K562 (cell line): Measurements from ENCODE around the gene ATAD3B. TPM values are rescaled to one million over a fixed set of nuclear protein-coding genes. Genes with fewer than 3 reads are reported as not detected.

Experiments used
- ARID1B ChIP-seq: fragments of 450-650 bp; IDR thresholded peaks from 2 replicates; pipeline ENCODE4 v1.6.1; 2016; ENCODE audit warnings: antibody characterized with exemption, mild to moderate bottlenecking, inconsistent platforms
- ATF7 ChIP-seq: fragments of 450-650 bp; IDR thresholded peaks from 2 replicates; pipeline ENCODE4 v1.7.1; 2014; ENCODE audit warnings: mild to moderate bottlenecking, moderate library complexity
- EGR1 ChIP-seq: fragments of 450-650 bp; conservative IDR thresholded peaks from 2 replicates; pipeline ENCODE4 v1.6.1; 2017; ENCODE audit warnings: mild to moderate bottlenecking
- ELF1 ChIP-seq: fragments of 200-800 bp; sonication (Bioruptor generic); IDR thresholded peaks from 2 replicates; pipeline ENCODE4 v1.6.1; 2016; ENCODE audit warnings: missing genetic modification characterization, missing compliant biosample characterization
- GABPB1 ChIP-seq: sonication (generic); formaldehyde crosslinking; IDR thresholded peaks from 2 replicates; pipeline ENCODE4 v1.8.0; 2022; ENCODE audit warnings: mild to moderate bottlenecking, missing genetic modification reagents
- GTF2F1 ChIP-seq: IDR thresholded peaks from 2 replicates; pipeline ENCODE4 v1.6.1; 2011; ENCODE audit warnings: low read depth, low read length, improper control_type of control experiment
- HIVEP1 ChIP-seq: fragments of 250-450 bp; sonication (Bioruptor Pico); IDR thresholded peaks from 2 replicates; pipeline ENCODE4 v1.4.0; 2020; ENCODE audit warnings: mild to moderate bottlenecking
- HSF4 ChIP-seq: fragments of 250-450 bp; sonication (Bioruptor Pico); IDR thresholded peaks from 2 replicates; pipeline ENCODE4 v2.1.2; 2022; ENCODE audit warnings: mild to moderate bottlenecking, moderate library complexity, borderline replicate concordance
- IFI16 ChIP-seq: fragments of 250-450 bp; sonication (Bioruptor Pico); IDR thresholded peaks from 2 replicates; pipeline ENCODE4 v2.1.2; 2022; ENCODE audit warnings: mild to moderate bottlenecking, inconsistent platforms
- KAT7 ChIP-seq: sonication (generic); formaldehyde crosslinking; IDR thresholded peaks from 2 replicates; pipeline ENCODE4 v1.8.0; 2022; ENCODE audit warnings: missing genetic modification reagents, mild to moderate bottlenecking, borderline replicate concordance
- KDM1A ChIP-seq, 2 experiments: fragments of 450-650 bp; IDR thresholded peaks; 2 replicates each; pipeline ENCODE4 v1.6.1; 2016; ENCODE audit warnings: mild to moderate bottlenecking in 2 of 2
- LARP7 ChIP-seq: fragments of 450-650 bp; IDR thresholded peaks from 2 replicates; pipeline ENCODE4 v1.6.1; 2016
- NFIC ChIP-seq: fragments of 450-650 bp; IDR thresholded peaks from 2 replicates; pipeline ENCODE4 v1.6.1; 2017; ENCODE audit warnings: mild to moderate bottlenecking, inconsistent platforms
- POLR2B ChIP-seq: fragments of 450-650 bp; IDR thresholded peaks from 2 replicates; pipeline ENCODE4 v1.6.1; 2018; ENCODE audit warnings: low read depth; ENCODE audit not compliant: partially characterized antibody
- RB1 ChIP-seq: fragments of 450-650 bp; IDR thresholded peaks from 2 replicates; pipeline ENCODE4 v1.6.1; 2017; ENCODE audit warnings: low read depth, mild to moderate bottlenecking
- SIN3B ChIP-seq: fragments of 450-650 bp; IDR thresholded peaks from 2 replicates; pipeline ENCODE4 v1.6.1; 2017; ENCODE audit warnings: low read depth, mild to moderate bottlenecking, moderate library complexity
- SMARCA4 ChIP-seq: fragments of 450-650 bp; IDR thresholded peaks from 2 replicates; pipeline ENCODE4 v1.6.1; 2016
- SUPT5H ChIP-seq: fragments of 450-650 bp; IDR thresholded peaks from 2 replicates; pipeline ENCODE4 v1.6.1; 2016
- TAF9B ChIP-seq: fragments of 450-650 bp; IDR thresholded peaks from 2 replicates; pipeline ENCODE4 v1.6.1; 2018; ENCODE audit warnings: mild to moderate bottlenecking; ENCODE audit not compliant: partially characterized antibody
- YY1 ChIP-seq, 3 experiments: IDR thresholded peaks; 2 replicates each; pipeline ENCODE4 v1.6.1; 2011; ENCODE audit warnings: low read length in 2 of 3, mild to moderate bottlenecking in 2 of 3, moderate library complexity in 2 of 3, borderline replicate concordance in 1 of 3, control low read depth in 1 of 3, low read depth in 1 of 3; ENCODE audit not compliant: insufficient read depth in 3 of 3, insufficient replicate concordance in 2 of 3, control insufficient read depth in 1 of 3, insufficient read length in 1 of 3; ENCODE audit errors: extremely low read depth in 1 of 3
- ZBTB7A ChIP-seq: IDR thresholded peaks from 2 replicates; pipeline ENCODE4 v1.6.1; 2011; ENCODE audit warnings: low read depth, mild to moderate bottlenecking, low read length, moderate library complexity, borderline replicate concordance; ENCODE audit not compliant: control insufficient read depth
- ZNF12 ChIP-seq: sonication (generic); formaldehyde crosslinking; IDR thresholded peaks from 2 replicates; pipeline ENCODE4 v1.4.0; 2020; ENCODE audit warnings: mild to moderate bottlenecking, missing genetic modification reagents
- ZNF184 ChIP-seq: sonication (generic); formaldehyde crosslinking; IDR thresholded peaks from 2 replicates; pipeline ENCODE4 v1.5.0; 2020; ENCODE audit warnings: missing genetic modification reagents
- ZNF224 ChIP-seq: sonication (generic); formaldehyde crosslinking; IDR thresholded peaks from 2 replicates; pipeline ENCODE4 v1.8.0; 2022; ENCODE audit warnings: mild to moderate bottlenecking, missing genetic modification reagents
- ZNF324 ChIP-seq: fragments of 250-450 bp; sonication (Bioruptor Pico); IDR thresholded peaks from 2 replicates; pipeline ENCODE4 v1.4.0; 2020; ENCODE audit warnings: mild to moderate bottlenecking
- ZNF354B ChIP-seq: fragments of 250-450 bp; sonication (Bioruptor Pico); IDR thresholded peaks from 2 replicates; pipeline ENCODE4 v1.4.0; 2020
- ZNF507 ChIP-seq: conservative IDR thresholded peaks from 2 replicates; pipeline ENCODE4 v1.6.1; 2017; ENCODE audit warnings: missing genetic modification characterization, missing compliant biosample characterization
- polyA plus RNA-seq, 8 experiments: library from polyadenylated mRNA; depleted of rRNA in 4 of 8; stranded (reverse) in 5 of 8; unstranded in 3 of 8; fragments of >200 nt; fragmentation: Nextera tagmentation in 2 of 8; fragmentation: Illumina TruSeq in 1 of 8; extraction: Ambion mirVana in 2 of 8; extraction: Trizol in 1 of 8; gene quantifications; 2 replicates each; pipeline versions ENCODE4 v1.2.1 to v1.2.3, GENCODE V29; 2011 to 2014; ENCODE audit warnings: inconsistent platforms in 1 of 8, missing spikeins in 1 of 8
- total RNA-seq, 7 experiments: library from RNA; depleted of rRNA in 6 of 7; stranded (reverse); fragments of >200 nt in 6 of 7; fragmentation: Illumina TruSeq in 2 of 7; extraction: Trizol in 2 of 7; gene quantifications; 2 replicates each; pipeline versions ENCODE4 v1.2.1 to v1.2.3, GENCODE V29; 2011 to 2021; ENCODE audit warnings: low replicate concordance in 1 of 7
- TF ChIP-seq, protein P1 (sequence below): fragments of 450-650 bp; conservative IDR thresholded peaks from 2 replicates; pipeline ENCODE4 v1.6.1; 2016; ENCODE audit warnings: missing genetic modification characterization, low read depth, mild to moderate bottlenecking, missing compliant biosample characterization, moderate library complexity
- TF ChIP-seq, protein P2 (sequence below): fragments of 200-800 bp; sonication (Bioruptor generic); IDR thresholded peaks from 2 replicates; pipeline ENCODE4 v1.6.1; 2017; ENCODE audit warnings: missing genetic modification characterization, missing compliant biosample characterization

ATAD3B gene
- total and polyA plus RNA-seq, 9 of the 15 experiments (the other 6 are each of a cell fraction or from before 2014, with no cell fraction given): 0.07 to 113 (median 27.7) TPM

DNA sequence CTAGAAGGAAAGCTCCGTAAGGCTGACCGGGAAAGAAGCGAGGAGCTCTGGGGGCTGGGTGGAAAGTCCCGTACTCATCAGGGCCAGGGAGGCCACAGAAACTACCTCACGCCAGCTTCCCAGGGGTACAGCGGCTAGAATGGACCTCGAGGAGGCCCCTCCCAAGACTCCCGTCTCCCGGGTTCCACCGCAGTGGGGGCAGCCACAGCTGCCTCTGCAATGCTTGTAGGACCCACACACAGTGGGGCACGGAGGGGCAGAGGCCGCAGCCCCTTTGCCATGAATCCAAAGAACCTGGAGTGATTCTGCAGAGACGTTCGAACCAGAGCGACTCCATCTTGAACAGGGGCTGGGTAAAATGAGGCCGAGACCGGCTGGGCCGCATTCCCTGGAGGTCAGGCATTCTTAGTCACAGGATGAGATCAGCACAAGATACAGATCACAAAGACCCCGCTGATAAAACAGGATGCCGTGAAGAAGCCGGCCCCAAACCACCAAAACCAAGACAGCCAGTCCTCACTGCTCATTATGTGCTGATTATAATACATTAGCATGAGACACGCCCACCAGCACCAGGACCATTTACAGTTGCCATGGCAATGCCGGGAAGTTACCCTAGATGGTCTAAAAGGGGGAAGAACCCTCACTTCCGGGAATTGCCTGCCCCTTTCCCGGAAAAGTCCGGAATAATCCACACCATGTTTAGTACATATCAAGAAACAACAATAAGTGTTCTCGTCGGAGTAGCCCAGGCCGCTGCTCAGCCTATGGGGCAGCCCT lies 48.9 kb upstream of the ATAD3B start (continued):
- TF ChIP-seq ZNF12 (CRISPR knock-in tag): no peak
- TF ChIP-seq KDM1A (IDR thresholded peaks at IDR 0.05): no peak
- TF ChIP-seq HSF4 (CRISPR knock-in tag): peak; percentile 44; the same call in 1 of the 2 replicates
- TF ChIP-seq ZNF224: no peak
- TF ChIP-seq ARID1B: no peak
- 0 out of 2 replicates have a peak, but pooled peaks have one; percentile 60 for TF ChIP-seq ZNF324 (CRISPR knock-in tag)
- TF ChIP-seq ZBTB7A: no peak
- no peak for TF ChIP-seq POLR2B
- no peak for TF ChIP-seq SMARCA4
- no peak for TF ChIP-seq LARP7
- TF ChIP-seq YY1 (IDR thresholded peaks at IDR 0.05; ENCODE audit: borderline replicate concordance in 1 of 3, control insufficient read depth in 1 of 3, extremely low read depth in 1 of 3, insufficient read depth in 3 of 3, insufficient read length in 1 of 3, insufficient replicate concordance in 2 of 3, low read depth in 1 of 3, low read length in 2 of 3): no peak
- no peak for TF ChIP-seq ZNF184 (CRISPR knock-in tag)
- TF ChIP-seq ELF1 (tag): peak; percentile 66
- TF ChIP-seq HIVEP1 (CRISPR knock-in tag): peak; percentile 87; the same call in 1 of the 2 replicates
- TF ChIP-seq GABPB1 (CRISPR knock-in tag): no peak
- no peak for TF ChIP-seq TAF9B
- TF ChIP-seq RB1: no peak
- 0 out of 2 replicates have a peak, but pooled peaks have one; percentile 76 for TF ChIP-seq ZNF354B (CRISPR knock-in tag)
- 0 out of 2 replicates have a peak, but pooled peaks have one; percentile 25 for TF ChIP-seq ZNF507
- no peak for TF ChIP-seq NFIC
- no peak for TF ChIP-seq KAT7 (CRISPR knock-in tag)
- no peak for TF ChIP-seq SUPT5H
- TF ChIP-seq ATF7: no peak
- no peak for TF ChIP-seq GTF2F1
- TF ChIP-seq, protein P1, sequence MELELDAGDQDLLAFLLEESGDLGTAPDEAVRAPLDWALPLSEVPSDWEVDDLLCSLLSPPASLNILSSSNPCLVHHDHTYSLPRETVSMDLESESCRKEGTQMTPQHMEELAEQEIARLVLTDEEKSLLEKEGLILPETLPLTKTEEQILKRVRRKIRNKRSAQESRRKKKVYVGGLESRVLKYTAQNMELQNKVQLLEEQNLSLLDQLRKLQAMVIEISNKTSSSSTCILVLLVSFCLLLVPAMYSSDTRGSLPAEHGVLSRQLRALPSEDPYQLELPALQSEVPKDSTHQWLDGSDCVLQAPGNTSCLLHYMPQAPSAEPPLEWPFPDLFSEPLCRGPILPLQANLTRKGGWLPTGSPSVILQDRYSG (tag): peak; percentile 94
- TF ChIP-seq IFI16 (CRISPR knock-in tag): no peak
- no peak for TF ChIP-seq EGR1
- TF ChIP-seq, protein P2, sequence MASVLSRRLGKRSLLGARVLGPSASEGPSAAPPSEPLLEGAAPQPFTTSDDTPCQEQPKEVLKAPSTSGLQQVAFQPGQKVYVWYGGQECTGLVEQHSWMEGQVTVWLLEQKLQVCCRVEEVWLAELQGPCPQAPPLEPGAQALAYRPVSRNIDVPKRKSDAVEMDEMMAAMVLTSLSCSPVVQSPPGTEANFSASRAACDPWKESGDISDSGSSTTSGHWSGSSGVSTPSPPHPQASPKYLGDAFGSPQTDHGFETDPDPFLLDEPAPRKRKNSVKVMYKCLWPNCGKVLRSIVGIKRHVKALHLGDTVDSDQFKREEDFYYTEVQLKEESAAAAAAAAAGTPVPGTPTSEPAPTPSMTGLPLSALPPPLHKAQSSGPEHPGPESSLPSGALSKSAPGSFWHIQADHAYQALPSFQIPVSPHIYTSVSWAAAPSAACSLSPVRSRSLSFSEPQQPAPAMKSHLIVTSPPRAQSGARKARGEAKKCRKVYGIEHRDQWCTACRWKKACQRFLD (CRISPR knock-in tag): peak; percentile 85
- TF ChIP-seq SIN3B: no peak
